GM11168 (cell line): ENCODE data around the gene RNASEH2C.
"Not testable (repeated sequence)": the region's sequence is repeated elsewhere in the genome, so short reads cannot be mapped to it uniquely, and the experiment has no call there.

Source experiments
- in situ Hi-C: fragments of 300-500 bp; cut with MboI; formaldehyde crosslinking; loops from one replicate; pipeline ENCODE4 v1.12.0; 2022; ENCODE audit warnings: low sequenced_read_pairs; ENCODE audit not compliant: unreplicated experiment

RNASEH2C gene

DNA sequence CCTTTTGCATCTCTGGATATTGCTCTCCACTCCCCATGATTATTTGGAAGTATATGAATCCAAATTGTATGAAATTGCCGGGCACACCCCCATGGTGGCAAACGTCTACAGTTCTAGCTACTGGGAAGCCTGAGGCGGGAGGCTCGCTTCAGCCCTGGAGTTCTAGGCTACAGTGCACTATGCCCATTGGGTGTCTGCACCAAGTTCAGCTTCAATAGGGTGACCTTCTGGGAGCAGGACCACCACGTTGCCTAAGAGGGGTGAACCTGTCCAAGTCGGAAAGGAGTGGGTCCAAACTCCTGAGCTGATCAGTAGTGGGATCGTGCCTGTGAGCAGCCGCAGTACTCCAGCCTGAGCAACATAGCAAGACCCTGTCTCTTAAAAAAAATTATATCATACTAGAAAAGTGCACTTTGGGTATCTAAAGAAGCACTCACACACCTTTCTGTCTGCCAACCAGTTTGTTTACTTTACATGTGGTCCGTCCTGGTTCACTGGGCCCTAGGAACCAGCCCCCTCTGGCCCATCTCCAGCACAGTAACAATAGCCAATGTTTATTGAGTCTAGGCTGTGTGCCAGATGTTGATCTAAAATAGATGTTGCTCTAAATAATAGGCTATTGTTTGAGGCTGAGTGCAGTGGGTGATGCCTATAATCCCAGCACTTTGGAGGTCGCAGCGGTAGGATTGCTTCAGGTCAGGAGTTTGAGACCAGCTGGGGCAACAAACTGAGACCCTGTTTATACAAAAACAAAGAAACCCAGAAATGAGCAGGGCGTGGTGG, 24.9 kb downstream of the RNASEH2C start:
- in situ Hi-C loops: no loop called here

DNA sequence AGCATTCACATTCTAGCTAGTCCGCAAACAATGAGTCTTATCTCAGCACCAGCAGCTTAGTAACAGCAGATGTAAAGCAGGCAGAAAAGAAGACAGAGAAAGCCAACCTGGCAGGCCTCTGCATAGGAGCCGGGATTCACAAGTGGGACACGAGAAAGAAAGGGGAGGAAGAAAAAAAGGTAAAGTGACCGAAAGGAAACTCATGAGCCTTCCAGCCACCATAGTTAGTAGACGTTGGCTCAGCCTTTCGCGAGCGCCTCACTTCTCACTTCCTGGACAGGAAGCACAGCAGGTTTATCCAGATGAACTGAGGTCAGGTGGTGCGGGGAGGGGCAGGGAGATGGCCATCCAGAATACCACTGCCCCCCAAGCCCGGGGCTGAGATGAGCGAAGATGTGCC, 28.2 kb downstream of the RNASEH2C start:
- in situ Hi-C loops: no loop called here

DNA sequence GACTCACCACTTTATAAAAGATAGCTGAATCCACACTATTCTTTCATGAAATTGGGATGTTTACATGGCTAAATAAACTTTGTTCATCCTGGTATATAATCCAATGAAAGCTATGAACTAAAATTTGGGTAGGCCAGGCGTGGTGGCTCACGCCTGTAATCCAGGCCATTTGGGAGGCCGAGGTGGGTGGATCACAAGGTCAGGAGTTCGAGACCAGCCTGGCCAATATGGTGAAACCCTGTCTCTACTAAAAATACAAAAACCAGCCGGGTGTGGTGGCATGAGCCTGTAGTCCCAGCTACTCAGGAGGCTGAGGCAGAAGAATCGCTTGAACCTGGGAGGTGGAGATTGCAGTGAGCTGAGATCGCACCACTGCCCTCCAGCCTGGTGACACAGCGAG, 28.8 kb downstream of the RNASEH2C start:
- in situ Hi-C loops: not testable (repeated sequence)

DNA sequence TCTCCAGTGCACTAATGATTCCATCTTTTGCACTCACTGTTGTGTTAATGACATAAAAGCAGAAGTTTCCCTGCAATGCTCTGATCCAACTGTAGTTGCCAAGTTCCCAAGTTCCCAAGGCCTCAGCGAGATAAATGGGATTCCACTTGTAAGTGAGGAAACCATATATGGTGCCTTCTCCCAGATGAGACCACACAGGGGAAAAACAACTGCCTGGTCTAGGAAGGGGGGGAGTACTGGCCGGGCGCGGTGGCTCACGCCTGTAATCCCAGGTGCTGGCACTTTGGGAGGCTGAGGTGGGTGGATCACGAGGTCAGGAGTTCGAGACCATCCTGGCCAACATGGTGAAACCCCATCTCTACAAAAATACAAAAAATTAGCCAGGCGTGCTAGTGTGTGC, 34.6 kb downstream of the RNASEH2C start:
- in situ Hi-C loops: no loop called here

DNA sequence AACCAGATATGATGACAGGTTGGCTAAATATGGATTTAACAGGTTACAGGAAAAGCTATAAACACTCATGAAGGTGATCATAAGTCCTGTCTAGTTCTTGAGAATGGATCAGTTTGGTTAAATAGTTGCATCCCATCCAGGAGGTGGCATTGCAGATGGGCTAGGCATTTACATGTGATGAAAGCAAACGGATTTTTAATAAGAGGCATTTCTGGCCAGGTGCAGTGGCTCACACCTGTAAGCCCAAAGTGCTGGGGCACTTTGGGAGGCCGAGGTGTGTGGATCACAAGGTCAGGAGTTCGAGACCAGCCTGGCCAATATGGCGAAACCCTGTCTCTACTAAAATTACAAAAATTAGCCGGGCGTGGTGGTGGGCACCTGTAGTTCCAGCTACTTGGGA, 37.1 kb downstream of the RNASEH2C start:
- in situ Hi-C loops: not testable (repeated sequence)

DNA sequence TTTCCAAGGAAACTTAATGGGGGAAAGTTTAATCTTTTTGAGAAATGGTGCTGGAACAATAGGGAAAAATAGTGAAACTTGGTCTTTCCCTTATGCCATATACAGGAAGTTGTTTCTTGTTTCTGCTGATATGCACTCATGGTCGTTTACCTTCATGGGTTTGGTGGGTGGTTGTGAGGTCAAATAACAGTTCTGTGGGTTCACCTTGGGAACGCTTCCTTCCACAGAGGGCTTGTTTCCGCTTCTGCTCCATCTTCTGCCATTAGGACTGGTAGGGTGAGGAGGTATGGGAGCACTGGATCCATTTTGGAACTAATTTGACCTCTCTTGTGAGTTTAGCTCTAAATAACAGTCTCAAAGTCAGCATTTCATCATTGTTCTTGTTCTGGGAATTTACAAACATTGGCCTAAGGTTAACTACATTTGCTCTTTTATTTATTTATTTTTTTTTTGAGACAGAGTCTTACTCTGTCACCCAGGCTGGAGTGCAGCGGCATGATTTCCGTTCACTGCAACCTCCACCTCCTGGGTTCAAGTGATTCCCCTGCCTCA, 40.3 kb downstream of the RNASEH2C start:
- in situ Hi-C loops: no loop called here

DNA sequence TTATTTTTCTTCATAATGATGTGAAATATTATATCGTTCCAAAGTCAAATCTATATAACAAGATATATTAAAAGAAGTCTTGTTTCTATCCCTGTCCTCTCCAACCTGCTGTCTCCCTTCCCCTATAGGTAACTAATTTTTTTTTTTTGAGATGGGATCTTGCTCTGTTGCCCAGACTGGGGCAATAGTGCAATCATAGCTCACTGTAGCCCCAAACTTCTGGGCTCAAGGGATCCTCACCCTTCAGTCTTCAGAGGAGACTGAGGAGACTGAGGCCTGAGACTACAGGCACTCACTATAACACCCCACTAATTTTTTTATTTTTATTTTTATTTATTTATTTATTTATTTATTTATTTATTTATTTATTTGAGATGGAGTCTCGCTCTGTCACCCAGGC, 47.6 kb downstream of the RNASEH2C start:
- in situ Hi-C loops: no loop called here

DNA sequence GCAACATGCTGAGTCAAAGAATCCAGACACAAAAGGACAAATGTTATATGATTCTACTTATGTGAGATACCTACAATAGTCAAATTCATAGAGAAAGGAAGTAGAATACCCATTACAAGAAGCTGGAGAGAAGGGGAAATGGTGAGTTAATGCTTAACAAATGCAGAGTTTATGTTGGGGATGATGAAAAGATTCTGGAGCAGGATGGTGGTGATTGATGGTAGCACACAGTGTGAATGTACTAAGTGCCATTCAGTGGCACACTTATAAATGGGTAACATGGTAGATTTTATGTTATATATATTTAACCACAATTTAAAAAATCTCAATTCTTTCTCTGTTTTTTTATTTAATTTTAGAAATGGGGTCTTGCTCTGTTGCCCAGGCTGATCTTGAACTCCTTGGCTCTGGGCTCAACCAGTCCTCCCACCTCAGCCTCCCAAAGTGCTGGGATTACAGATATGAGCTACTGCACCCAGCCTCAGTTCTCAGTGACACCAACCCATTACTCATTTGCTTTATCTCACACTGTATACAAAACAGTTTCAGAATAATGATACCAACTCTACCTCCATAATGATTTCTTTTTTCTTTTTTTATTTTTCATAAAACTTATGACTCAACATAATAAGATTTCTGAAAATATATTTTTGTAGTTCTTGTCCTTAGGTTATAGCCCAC, 48.3 kb downstream of the RNASEH2C start:
- in situ Hi-C loops: no loop called here
